Glomerular endothelial cell (primary cell): Measurements from ENCODE around the gene AKT1. TPM values are rescaled to one million over a fixed set of nuclear protein-coding genes. Genes with fewer than 3 reads are reported as not detected.
"Not testable (repeated sequence)": the region's sequence is repeated elsewhere in the genome, so short reads cannot be mapped to it uniquely, and the experiment has no call there.

Experiments used
- DNase-seq: peaks from one replicate; pipeline ENCODE4 v3.0.0-alpha.2; 2011; ENCODE audit warnings: low read depth, low spot score; ENCODE audit errors: extremely low read depth
- total RNA-seq: library from RNA; depleted of rRNA; stranded (reverse); fragments of >200 nt; gene quantifications from 2 replicates; pipeline ENCODE4 v1.2.3, GENCODE V29; 2015

The AKT1 gene
- total RNA-seq, 1 donor from 2014 or later = 143 TPM

DNA sequence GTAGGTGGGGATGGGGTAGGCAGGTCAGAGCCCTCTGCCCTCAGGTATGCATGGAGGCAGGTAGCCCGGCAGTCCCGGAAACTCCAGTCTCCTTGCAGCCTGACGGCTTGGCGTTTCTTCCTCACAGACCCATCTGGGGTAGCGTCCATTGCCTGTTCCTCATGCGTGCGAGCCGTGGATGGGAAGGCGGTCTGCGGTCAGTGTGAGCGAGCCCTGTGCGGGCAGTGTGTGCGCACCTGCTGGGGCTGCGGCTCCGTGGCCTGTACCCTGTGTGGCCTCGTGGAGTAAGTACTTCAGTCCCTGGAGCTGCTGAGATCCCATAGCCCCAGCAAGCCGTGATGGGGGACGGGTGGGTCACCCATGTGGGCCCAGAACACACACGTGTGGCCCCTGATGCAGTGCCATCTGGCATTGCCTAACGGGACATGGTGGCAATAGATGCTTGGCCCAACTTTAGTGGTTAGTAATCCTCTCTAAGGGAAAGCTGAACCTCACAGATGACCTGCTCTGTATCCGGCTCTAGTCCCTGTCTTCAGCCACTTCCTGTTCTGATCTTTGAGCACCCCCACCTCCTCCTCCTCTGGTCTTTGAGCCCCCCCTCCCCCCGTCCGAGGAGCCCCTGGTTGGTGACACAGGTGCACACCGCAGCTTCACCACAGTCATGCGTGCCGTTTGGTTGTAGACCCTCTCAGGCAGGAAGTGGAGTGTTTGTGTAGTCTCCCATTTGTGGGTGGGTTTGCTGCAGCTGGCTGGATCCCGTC, 38.9 kb downstream of the AKT1 start:
- no peak for DNase-seq

- no peak for DNase-seq
These were observed 39.9 kb downstream of the AKT1 start for GRCh38 chr14:104755621-104756020.

GRCh38 chr14:104754213-104754851, 41.2 kb downstream of the AKT1 start:
- DNase-seq = no peak

GRCh38 chr14:104753528-104754212, 41.9 kb downstream of the AKT1 start:
- DNase-seq = no peak

DNA sequence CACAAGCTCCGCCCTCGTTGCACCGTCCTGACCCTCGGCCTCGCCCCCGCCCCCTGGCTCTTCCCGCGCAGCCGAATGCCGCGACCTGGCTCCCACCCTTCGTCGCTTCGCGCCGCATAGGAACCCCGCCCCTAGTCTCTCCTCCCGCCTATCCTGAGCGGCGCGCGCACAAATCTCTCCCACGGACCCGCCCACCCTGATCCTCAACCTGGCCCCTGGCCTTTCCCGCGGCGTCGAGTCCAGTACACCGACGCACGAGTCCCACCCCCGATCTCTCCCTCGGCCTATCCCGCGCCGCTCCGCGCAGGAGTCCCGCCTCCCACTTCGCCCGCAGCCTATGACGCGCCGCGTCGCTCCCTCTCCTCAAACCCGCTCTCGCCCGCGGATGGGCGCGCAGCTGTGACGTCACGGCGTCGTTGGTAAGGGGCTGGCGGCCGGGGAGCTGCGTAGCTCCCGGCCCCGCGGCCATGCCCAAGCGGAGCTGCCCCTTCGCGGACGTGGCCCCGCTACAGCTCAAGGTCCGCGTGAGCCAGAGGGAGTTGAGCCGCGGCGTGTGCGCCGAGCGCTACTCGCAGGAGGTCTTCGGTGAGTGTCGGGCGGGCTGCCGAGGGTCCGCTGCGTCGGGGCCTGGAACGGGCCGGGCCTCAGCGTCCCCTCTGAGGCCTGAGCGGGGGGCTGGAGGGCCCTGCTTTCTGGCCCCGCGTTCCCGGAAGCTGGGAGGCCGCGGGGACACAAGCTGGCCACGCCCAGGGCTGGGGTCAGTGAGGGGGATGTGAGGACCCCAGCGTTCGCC, 42.6 kb downstream of the AKT1 start, which contains the start of gene SIVA1:
Gene SIVA1, plus strand, starts transcription at position 413 of the 793 bp plus-strand sequence. Its CDS starts 55 bp downstream, at position 468.
- DNase-seq = peak; percentile 80

- no peak for DNase-seq
These were observed 43.2 kb downstream of the AKT1 start for GRCh38 chr14:104752423-104752734.

- no peak for DNase-seq
These were observed 43.8 kb downstream of the AKT1 start for GRCh38 chr14:104751539-104752422.

DNA sequence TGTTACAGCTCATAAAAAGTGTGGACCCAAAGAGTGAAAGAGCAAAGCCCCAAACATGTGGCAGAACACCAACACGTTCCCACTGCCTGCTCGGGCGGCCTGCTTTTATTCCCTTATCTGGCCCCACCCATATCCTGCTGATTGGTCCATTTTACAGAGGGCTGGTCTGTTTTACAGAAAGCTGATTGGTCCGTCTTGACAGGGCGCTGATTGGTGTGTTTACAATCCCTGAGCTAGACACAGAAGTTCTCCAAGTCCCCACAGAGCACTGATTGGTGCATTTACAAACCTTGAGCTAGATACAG, 44.8 kb downstream of the AKT1 start:
- not testable (repeated sequence) for DNase-seq

DNA sequence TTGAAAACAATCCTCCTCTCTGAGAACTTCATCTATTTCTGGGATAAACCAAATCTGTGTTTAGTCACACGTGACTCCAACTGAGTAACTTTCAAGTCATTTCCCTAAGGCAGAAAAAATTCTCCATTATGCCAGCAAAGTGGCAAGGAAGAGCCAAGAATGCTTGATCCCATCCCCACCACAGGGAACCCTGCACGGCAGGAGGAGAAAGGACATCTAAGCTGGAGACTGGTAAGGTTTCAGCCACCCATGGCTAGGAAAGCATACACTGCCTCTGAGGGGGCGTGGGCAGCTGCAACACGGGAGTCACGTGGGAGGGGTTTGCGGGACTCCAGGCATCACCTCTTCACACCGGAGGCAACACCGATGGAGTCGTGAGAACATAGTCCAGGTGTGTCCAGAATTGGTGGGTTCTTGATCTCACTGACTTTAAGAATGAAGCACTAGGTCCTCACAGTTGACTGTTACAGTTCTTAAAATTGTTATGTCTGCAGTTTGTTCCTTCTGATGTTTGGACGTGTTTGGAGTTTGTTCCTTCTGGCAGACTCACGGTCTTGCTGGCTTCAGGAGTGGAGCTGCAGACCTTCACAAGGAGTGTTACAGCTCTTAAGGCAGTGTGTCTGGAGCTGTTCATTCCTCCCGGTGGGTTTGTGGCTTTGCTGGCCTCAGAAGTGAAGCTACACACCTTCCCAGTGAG, 45.3 kb downstream of the AKT1 start:
- no peak for DNase-seq

GRCh38 chr14:104749111-104749649, 46.4 kb downstream of the AKT1 start:
- DNase-seq = no peak

DNA sequence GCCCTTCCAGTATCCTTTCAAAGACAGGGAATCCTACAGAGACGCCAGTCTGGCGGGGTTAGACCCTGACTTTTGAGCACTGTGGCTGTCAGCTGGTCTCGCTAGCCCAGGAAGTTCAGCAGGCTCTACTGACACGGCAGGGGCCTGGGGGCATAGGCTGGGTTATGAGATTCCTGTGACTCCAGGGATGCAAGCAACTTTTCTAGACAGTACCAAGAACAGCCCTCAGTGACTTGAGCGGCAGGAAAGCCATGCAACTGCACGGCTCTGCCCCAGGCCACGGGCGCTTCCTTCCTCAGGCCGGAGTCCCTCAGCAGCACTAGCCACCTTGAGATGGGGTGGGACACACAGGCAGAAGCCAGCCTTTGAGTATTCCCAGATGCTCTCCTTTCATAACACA, 47.7 kb downstream of the AKT1 start:
- DNase-seq = no peak

DNA sequence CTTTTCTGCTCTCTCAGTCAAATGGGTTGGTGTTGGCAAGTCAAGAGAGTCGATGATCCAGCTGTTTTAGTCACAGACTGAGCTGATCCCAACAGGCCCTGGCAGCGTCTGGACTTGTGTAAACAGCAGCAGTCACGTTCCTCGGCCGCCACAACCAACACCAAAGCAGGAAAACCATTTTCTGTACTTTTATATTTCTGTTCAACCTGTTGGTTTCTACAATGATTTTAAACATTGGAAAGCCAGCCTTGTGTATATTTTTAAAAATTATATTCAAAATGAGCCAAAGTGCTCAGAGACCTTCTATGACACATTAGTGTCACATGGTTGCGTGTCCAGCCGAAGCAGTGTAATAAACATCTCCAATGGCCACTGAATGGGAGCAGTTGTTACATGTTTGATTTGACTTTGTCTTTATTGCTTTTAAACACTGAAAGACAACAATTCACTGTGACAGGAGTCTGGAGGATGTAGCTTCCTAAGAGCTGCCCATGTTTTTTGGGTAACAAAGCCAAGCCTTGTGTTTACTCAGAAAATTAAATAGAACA, 48.5 kb downstream of the AKT1 start:
- DNase-seq = no peak

- no peak for DNase-seq
These were observed 49.4 kb downstream of the AKT1 start for GRCh38 chr14:104746071-104746545.

DNA sequence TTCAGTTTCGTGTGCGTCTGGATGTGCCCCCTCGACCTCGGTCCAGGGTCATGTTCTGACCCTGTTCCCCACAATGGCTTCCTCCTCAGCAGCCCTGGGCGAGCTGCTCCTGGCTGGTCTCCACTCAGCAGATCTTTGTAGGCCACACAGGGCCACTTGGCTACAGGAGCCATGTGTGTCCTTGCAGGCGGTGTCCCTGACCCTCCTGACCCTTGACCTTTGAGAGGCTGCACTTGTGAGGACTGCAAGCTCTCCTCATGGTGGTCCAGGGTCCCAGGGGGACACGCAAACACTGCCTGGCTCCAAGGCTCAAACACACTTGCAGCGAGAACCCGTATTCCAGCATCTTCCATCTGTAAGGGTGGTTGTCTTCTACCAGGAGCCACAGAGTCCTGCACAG, 50.1 kb downstream of the AKT1 start:
- DNase-seq = no peak

GRCh38 chr14:104744484-104744883, 51.1 kb downstream of the AKT1 start:
- no peak for DNase-seq

DNA sequence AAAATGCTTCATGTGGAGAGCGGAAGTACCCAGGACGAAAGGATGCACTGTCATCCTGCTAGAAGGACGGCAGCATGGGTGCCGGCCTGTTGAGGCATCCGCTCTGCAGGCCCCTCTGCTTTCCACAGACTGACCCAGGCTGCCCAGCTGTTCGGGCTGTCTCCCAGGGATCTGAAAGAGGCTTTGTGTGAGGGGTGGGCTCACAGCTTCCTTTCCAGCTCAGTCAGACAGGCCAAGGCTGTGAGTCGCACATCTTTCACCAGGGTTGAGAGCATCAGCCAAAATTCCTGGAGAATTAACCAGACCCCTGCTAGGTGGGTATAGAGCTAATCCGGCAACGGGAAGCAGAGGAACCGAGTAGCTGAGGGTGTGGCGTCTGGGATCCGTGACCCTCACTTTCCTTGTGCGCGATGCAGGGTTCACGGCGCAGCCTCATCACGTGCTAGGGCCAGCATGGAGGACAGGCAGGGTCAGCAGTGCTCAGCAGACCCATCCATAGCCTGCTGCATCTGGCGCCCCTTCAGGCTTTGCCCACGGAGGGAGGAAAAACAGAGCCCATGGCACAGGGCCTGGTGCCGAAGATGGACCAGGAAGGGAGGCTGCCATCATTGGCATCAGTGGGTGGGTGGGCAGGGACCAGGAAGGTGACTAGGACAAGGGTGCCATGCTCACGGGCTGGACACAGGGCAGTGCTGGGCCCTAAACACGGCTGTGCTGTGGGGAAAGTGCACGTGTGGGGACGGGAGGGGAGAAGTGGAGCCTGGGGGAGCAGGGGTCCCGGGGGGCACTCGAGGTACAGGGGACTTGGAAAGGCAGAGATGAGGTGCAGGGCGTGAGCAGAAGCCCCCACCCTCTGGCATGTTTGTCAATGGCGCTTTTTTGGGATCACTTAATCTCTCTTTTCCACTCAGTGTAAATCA, 51.8 kb downstream of the AKT1 start:
- no peak for DNase-seq

GRCh38 chr14:104742586-104743455, 52.7 kb downstream of the AKT1 start:
- no peak for DNase-seq
